HG03460 (cell line): ENCODE measurements around the gene MAP2.

Experiments
- ATAC-seq: cut with Tn5 transposase; IDR thresholded peaks from one replicate; pipeline ENCODE4 v1.9.1; 2021; ENCODE audit not compliant: unreplicated experiment

The MAP2 gene

GRCh38 chr2:209690029-209690754 lies 266.3 kb downstream of the MAP2 start:
- ATAC-seq: no peak

DNA sequence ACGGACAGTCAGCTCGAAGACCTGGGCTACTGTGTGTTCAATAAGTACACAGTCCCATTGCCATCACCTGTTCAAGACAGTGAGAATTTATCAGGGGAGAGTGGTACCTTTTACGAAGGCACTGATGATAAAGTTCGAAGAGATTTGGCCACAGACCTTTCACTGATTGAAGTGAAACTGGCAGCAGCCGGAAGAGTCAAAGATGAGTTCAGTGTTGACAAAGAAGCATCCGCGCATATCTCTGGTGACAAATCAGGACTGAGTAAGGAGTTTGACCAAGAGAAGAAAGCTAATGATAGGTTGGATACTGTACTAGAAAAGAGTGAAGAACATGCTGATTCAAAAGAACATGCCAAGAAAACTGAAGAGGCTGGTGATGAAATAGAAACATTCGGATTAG lies 270.9 kb downstream of the MAP2 start:
- ATAC-seq: no peak

DNA sequence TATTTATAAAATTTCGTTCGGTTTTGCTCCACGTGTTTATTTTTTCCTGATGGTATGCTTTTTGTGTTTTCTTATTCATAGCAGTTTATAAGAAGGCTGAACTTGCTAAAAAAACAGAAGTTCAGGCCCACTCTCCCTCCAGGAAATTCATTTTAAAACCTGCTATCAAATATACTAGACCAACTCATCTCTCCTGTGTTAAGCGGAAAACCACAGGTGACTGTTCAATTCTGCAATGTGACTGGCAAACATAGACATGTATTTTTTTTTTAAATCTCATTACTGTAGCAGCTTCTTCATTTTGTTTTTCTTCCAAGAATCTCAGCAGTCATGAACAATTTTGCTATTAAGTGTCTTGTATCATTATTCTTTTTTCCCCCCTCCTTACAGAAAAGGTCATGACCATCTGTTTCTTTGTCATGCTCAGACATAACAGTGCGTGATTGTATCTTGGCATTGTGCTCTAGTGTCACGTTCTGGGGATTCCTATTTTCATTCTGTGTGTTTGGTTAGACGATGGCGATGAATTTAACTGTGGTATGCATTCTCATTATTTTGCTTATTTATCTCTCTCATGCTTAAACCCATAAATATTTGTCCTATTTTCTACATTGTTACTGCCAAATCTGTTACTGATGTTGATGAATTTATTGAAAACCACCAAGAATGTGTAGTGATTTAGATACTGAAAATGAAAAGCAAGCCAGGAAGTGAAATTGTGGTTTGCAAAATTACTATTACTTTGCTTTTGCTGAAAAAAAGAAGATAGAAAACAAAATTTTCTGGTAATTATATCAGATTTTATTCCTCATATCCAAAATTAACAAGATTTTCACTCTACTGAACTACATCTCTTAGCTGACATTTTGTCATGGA lies 273.2 kb downstream of the MAP2 start:
- peak; percentile 65 for ATAC-seq

- ATAC-seq: no peak
Measured at GRCh38 chr2:209702775-209703174, 278.9 kb downstream of the MAP2 start.

DNA sequence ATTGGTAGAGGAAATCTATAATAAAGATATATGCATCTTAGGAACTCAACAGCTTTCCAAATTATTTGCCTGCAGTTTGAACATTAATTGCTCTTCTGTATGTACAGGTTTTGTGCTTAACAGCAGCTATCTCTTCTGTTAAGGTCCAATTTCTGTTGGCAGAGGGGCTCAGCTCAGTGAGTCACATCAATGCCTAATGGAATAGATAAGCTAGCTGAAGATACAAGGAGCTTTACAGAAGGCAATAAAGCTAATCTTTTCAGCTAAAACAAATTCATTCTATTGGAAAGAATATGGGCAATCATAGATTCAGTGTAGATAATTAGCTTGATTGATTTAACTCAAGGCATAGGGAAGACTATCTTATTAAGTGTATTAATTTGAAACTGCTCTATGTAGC lies 289.4 kb downstream of the MAP2 start:
- ATAC-seq: no peak

DNA sequence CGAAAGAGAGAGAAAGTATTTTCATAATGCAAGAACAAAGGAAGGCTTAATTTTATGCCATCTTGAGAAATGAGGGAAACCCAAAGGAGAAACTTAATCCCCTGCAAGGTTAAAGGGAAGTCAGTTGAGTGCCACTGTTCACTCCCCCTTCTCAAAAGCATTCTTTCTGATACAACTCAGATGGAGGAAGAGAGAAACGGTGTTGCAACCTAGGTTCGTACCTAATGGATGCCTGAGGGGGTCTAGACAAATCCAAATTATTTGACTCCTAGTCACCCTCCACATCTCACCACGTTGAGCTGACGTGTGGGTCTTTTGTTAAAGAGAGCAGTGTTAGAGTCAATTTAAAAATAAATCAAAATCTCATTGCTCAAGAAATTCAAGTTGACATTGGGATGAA lies 295.2 kb downstream of the MAP2 start:
- no peak for ATAC-seq

DNA sequence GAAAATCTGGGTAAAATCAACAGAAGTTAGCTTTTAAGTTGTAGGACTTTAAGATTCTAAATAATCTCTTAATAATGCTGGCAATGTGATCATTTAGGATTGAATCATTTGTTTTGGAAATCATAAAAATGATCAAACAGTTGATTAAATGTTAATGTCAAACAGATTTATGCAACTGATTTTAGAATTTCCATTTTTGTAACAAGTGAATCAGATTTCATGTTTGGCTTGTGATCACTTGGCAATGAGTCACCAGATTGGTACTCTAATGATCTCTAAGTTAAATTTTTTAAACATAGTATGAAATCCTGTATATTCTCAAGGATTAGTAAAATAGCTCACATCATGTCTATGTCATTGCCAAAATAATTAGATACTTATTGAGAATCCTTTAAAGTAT lies 297.6 kb downstream of the MAP2 start:
- ATAC-seq: no peak

- ATAC-seq: no peak
Measured at GRCh38 chr2:209726311-209726710, 302.5 kb downstream of the MAP2 start.

GRCh38 chr2:209727077-209727476 lies 303.2 kb downstream of the MAP2 start:
- no peak for ATAC-seq

DNA sequence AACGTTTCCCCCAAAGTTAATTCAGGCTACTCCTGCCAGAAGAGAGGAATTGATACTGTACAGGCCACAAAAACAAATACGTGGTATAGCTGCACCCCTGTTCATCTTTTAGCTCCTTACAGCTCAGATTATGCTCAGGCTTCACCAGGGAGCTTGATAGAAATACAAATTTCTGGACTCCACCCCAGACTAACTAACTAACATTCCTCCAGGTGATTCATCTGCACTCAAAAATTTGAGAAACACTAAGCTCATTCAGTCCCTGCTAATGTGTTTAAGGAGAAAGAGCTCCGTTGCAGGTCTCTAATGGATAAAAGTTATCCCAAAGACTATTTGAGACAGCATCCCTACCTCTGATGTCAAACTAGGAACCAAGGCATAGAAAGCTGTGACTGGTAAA lies 311.0 kb downstream of the MAP2 start:
- ATAC-seq: no peak

GRCh38 chr2:209741953-209742352 lies 318.1 kb downstream of the MAP2 start:
- ATAC-seq: no peak

- no peak for ATAC-seq
Measured at GRCh38 chr2:209753020-209753419, 329.2 kb downstream of the MAP2 start.

DNA sequence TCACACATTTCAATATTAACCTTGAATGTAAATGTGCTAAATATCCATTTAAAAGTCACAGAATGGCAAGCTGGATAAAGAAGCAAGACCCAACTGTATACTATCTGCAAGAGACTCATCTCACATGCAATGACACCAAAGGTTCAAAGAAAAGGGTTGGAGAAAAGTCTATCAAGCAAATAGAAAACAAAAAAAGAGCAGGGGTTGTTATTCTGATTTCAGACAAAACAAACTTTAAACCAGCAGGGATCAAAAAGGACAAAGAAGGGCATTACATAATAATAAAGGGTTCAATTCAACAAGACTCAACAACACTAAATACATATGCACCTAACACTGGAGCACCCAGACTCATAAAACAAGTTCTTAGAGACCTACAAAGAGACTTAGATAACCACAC lies 333.3 kb downstream of the MAP2 start:
- ATAC-seq: no peak

DNA sequence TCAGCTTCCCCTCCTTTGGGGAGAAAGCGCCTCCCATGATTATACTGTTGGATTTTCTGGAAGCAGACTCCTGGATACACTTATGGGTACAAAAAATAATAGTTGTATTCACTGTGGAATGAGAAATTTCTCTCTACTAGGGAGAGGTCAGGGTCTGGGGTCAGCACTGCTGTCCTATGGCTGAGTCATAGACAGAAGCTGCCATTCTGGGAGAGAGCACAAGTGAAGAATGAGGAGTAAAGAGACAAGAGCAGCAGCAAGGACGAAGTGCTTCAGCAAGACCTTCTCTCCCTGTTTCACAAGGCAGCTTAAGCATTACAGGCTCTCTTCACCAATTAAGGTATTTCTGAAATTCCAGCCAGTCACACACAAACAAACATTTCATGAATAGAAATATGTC lies 337.7 kb downstream of the MAP2 start:
- ATAC-seq: no peak

GRCh38 chr2:209762563-209762962 lies 338.7 kb downstream of the MAP2 start:
- ATAC-seq: no peak

DNA sequence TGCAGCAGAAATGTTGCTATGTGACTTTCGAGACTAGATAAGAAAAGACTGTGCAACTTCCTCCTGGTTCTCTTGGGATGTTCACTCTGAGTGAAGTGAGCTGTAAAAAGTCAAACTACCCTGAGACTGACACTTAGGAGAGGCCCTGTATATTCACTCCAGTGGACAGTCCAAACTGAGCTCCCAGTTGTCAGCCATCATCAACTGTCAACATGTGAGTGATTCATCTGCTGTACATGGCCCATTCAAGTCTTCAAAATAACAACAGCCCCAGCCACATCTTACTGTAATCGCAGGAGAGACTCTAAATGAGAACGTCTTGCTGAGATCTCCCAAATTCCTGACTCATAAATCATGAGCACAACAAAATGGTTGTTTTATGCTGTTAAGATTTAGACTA lies 339.3 kb downstream of the MAP2 start:
- no peak for ATAC-seq

DNA sequence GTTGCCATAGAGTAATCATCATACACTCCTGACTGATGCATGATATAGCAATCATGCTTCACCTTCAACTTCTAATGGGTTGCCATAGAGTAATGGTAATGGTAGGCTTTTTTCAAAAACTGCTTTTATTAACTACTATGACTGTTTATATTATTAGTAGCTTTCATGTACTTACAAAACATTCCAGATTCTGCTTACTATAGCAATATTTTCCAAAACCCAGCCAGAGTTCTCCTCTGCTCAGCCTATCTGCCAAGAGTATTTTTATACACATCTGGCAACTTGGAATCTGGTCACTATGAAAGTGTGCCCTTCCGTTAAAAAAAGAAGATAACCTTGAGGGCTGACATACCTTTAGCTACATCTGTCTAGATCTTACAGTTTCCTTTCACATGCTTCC lies 342.8 kb downstream of the MAP2 start:
- no peak for ATAC-seq

- no peak for ATAC-seq
Measured at GRCh38 chr2:209767316-209767715, 343.5 kb downstream of the MAP2 start.

DNA sequence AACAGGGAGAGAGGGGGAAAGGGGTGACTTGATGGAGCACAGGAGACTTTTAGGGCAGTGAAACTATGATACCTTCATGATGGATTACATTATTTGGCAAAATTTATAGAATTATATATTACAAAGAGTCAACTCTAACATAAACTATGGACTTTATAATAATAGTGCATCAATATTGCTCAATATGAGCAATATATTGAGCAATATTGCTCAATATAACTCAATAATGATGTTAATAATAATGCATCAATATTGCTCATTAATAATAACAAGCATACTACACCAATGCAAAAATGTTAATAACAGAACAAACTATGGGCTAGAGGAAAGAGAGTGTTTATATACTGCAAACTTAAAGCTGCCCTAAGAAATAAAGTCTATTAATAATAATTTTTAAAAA lies 344.7 kb downstream of the MAP2 start:
- no peak for ATAC-seq

DNA sequence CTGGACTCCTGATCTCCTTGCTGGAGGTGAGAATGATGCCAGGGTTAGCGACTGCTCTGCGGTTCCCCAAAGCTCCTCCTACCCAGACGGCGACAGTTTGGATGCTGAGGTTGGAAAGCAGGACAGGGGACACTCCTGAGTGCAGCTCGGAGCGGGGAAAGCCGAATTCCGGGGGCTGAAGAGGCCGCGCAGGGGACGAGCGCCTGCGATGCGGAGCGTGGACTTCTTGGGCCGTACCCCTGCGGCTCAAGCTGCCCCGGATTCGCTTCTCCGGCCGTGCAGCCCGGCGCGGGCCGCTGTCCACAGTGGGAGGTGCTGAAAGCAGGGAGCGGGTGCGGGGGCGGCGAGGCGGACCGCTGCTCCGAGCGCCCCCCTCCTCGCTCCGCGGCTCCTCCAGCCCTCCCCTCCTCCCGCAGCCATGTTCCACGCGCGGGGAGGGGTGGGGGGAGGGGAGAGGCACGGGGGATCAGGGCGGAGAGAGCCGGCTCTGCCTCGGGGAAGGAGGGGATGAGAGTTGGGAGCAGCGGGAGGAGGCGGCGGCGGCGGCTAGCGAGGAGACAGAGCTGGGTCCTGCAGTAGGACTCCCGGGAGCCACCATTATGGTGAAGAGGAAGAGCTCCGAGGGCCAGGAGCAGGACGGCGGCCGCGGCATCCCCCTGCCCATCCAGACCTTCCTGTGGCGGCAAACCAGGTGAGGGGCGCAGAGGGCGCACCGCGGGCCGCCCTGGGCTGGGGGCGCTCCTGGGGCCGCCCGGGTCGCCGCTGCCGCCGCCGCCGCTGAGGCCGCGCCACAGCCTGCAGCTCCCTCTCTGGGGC lies 347.8 kb downstream of the MAP2 start, which contains the start of gene UNC80:
UNC80 (plus strand) TSS at position 359 of the 816 bp plus-strand sequence; CDS start at position 600, 241 bp downstream.
- ATAC-seq: no peak

- ATAC-seq: no peak
Measured at GRCh38 chr2:209772290-209772685, 348.4 kb downstream of the MAP2 start.
